ENCODE measurements around the gene DNAJC27.

The DNAJC27 gene

GRCh38 chr2:24993406-24994145 lies 21.8 kb upstream of the DNAJC27 start:
- no peaks in the 10 kb centered on the region for H3K9me3 ChIP-seq (ENCODE audit: control insufficient read depth in 2 of 2, low read length in 2 of 2)
- H3K9ac ChIP-seq (ENCODE audit: low read length in 2 of 2) = no peak overlapping the region
- no peaks in the 10 kb centered on the region for H3K27me3 ChIP-seq (ENCODE audit: control insufficient read depth in 1 of 2, insufficient read depth in 2 of 2, low read length in 2 of 2)
- H3K36me3 ChIP-seq (ENCODE audit: control insufficient read depth in 2 of 2, insufficient read depth in 2 of 2, low read length in 2 of 2) = no peaks in the 10 kb centered on the region
- H3K4me1 ChIP-seq (ENCODE audit: control insufficient read depth, insufficient read depth, low read length) = no peaks in the 10 kb centered on the region
- no peak overlapping the region for H3K4me3 ChIP-seq (ENCODE audit: low read length in 2 of 2)
- no peak overlapping the region for H3K27ac ChIP-seq (ENCODE audit: low read length)

- Histone ChIP-seq H3K4me1 (ENCODE audit: control insufficient read depth, insufficient read depth, low read length) (peaks cover 19% of the 10 kb centered on the region), H3K27ac (ENCODE audit: low read length) (no peak overlapping the region), H3K27me3 (ENCODE audit: control insufficient read depth in 1 of 2, insufficient read depth in 2 of 2, low read length in 2 of 2) (no peaks in the 10 kb centered on the region), H3K36me3 (ENCODE audit: control insufficient read depth in 2 of 2, insufficient read depth in 2 of 2, low read length in 2 of 2) (no peaks in the 10 kb centered on the region), H3K4me3 (ENCODE audit: low read length in 2 of 2) (no peak overlapping the region), H3K9ac (ENCODE audit: low read length in 2 of 2) (no peak overlapping the region), H3K9me3 (ENCODE audit: control insufficient read depth in 2 of 2, low read length in 2 of 2) (no peaks in the 10 kb centered on the region)
Measured at GRCh38 chr2:24986372-24986771, 14.6 kb upstream of the DNAJC27 start.

- Histone ChIP-seq H3K4me1 (ENCODE audit: control insufficient read depth, insufficient read depth, low read length) (peaks cover 19% of the 10 kb centered on the region), H3K27me3 (ENCODE audit: control insufficient read depth in 1 of 2, insufficient read depth in 2 of 2, low read length in 2 of 2) (no peaks in the 10 kb centered on the region), H3K27ac (ENCODE audit: low read length) (no peak overlapping the region), H3K36me3 (ENCODE audit: control insufficient read depth in 2 of 2, insufficient read depth in 2 of 2, low read length in 2 of 2) (no peaks in the 10 kb centered on the region), H3K9me3 (ENCODE audit: control insufficient read depth in 2 of 2, low read length in 2 of 2) (no peaks in the 10 kb centered on the region), H3K9ac (ENCODE audit: low read length in 2 of 2) (no peak overlapping the region), H3K4me3 (ENCODE audit: low read length in 2 of 2) (no peak overlapping the region)
Measured at GRCh38 chr2:24985511-24985910, 13.8 kb upstream of the DNAJC27 start.

- no peaks in the 10 kb centered on the region for H3K36me3 ChIP-seq (ENCODE audit: control insufficient read depth in 2 of 2, insufficient read depth in 2 of 2, low read length in 2 of 2)
- H3K4me3 ChIP-seq (ENCODE audit: low read length in 2 of 2) = peak overlapping the region; percentile 5 to 44
- peaks cover 19% of the 10 kb centered on the region for H3K4me1 ChIP-seq (ENCODE audit: control insufficient read depth, insufficient read depth, low read length)
- no peak overlapping the region for H3K27ac ChIP-seq (ENCODE audit: low read length)
- H3K9me3 ChIP-seq (ENCODE audit: control insufficient read depth in 2 of 2, low read length in 2 of 2) = no peaks in the 10 kb centered on the region
- H3K27me3 ChIP-seq (ENCODE audit: control insufficient read depth in 1 of 2, insufficient read depth in 2 of 2, low read length in 2 of 2) = no peaks in the 10 kb centered on the region
- H3K9ac ChIP-seq (ENCODE audit: low read length in 2 of 2) = no peak overlapping the region
Measured at GRCh38 chr2:24984912-24985311, 13.2 kb upstream of the DNAJC27 start.

GRCh38 chr2:24981411-24982136 lies 9.8 kb upstream of the DNAJC27 start:
- H3K9me3 ChIP-seq (ENCODE audit: control insufficient read depth in 2 of 2, low read length in 2 of 2) = no peaks in the 10 kb centered on the region
- no peak overlapping the region for H3K27ac ChIP-seq (ENCODE audit: low read length)
- H3K36me3 ChIP-seq (ENCODE audit: control insufficient read depth in 2 of 2, insufficient read depth in 2 of 2, low read length in 2 of 2) = peaks cover 0 to 5% of the 10 kb centered on the region in 2 donors
- H3K4me1 ChIP-seq (ENCODE audit: control insufficient read depth, insufficient read depth, low read length) = peaks cover 19% of the 10 kb centered on the region
- H3K4me3 ChIP-seq (ENCODE audit: low read length in 2 of 2) = no peak overlapping the region
- no peak overlapping the region for H3K9ac ChIP-seq (ENCODE audit: low read length in 2 of 2)
- H3K27me3 ChIP-seq (ENCODE audit: control insufficient read depth in 1 of 2, insufficient read depth in 2 of 2, low read length in 2 of 2) = no peaks in the 10 kb centered on the region

- Histone ChIP-seq H3K27me3 (ENCODE audit: control insufficient read depth in 1 of 2, insufficient read depth in 2 of 2, low read length in 2 of 2) (no peaks in the 10 kb centered on the region), H3K9ac (ENCODE audit: low read length in 2 of 2) (no peak overlapping the region), H3K36me3 (ENCODE audit: control insufficient read depth in 2 of 2, insufficient read depth in 2 of 2, low read length in 2 of 2) (peaks cover 0 to 5% of the 10 kb centered on the region in 2 donors), H3K4me3 (ENCODE audit: low read length in 2 of 2) (no peak overlapping the region), H3K9me3 (ENCODE audit: control insufficient read depth in 2 of 2, low read length in 2 of 2) (no peaks in the 10 kb centered on the region), H3K27ac (ENCODE audit: low read length) (no peak overlapping the region), H3K4me1 (ENCODE audit: control insufficient read depth, insufficient read depth, low read length) (no peaks in the 10 kb centered on the region)
Measured at GRCh38 chr2:24978661-24979060, 6.9 kb upstream of the DNAJC27 start.

GRCh38 chr2:24977631-24978030 lies 5.9 kb upstream of the DNAJC27 start:
- Histone ChIP-seq H3K27ac (ENCODE audit: low read length) (no peak overlapping the region), H3K27me3 (ENCODE audit: control insufficient read depth in 1 of 2, insufficient read depth in 2 of 2, low read length in 2 of 2) (no peaks in the 10 kb centered on the region), H3K36me3 (ENCODE audit: control insufficient read depth in 2 of 2, insufficient read depth in 2 of 2, low read length in 2 of 2) (peaks cover 0 to 5% of the 10 kb centered on the region in 2 donors), H3K9me3 (ENCODE audit: control insufficient read depth in 2 of 2, low read length in 2 of 2) (no peaks in the 10 kb centered on the region), H3K9ac (ENCODE audit: low read length in 2 of 2) (no peak overlapping the region), H3K4me3 (ENCODE audit: low read length in 2 of 2) (no peak overlapping the region), H3K4me1 (ENCODE audit: control insufficient read depth, insufficient read depth, low read length) (no peaks in the 10 kb centered on the region)

GRCh38 chr2:24973812-24974211 lies 2.1 kb upstream of the DNAJC27 start:
- H3K27me3 ChIP-seq (ENCODE audit: control insufficient read depth in 1 of 2, insufficient read depth in 2 of 2, low read length in 2 of 2) = no peaks in the 10 kb centered on the region
- no peak overlapping the region for H3K9ac ChIP-seq (ENCODE audit: low read length in 2 of 2)
- H3K27ac ChIP-seq (ENCODE audit: low read length) = no peak overlapping the region
- no peak overlapping the region for H3K4me3 ChIP-seq (ENCODE audit: low read length in 2 of 2)
- H3K4me1 ChIP-seq (ENCODE audit: control insufficient read depth, insufficient read depth, low read length) = peaks cover 8% of the 10 kb centered on the region
- no peaks in the 10 kb centered on the region for H3K9me3 ChIP-seq (ENCODE audit: control insufficient read depth in 2 of 2, low read length in 2 of 2)
- H3K36me3 ChIP-seq (ENCODE audit: control insufficient read depth in 2 of 2, insufficient read depth in 2 of 2, low read length in 2 of 2) = no peaks in the 10 kb centered on the region

- Histone ChIP-seq H3K27me3 (ENCODE audit: control insufficient read depth in 1 of 2, insufficient read depth in 2 of 2, low read length in 2 of 2) (no peaks in the 10 kb centered on the region), H3K27ac (ENCODE audit: low read length) (peak overlapping the region; percentile 100), H3K9me3 (ENCODE audit: control insufficient read depth in 2 of 2, low read length in 2 of 2) (no peaks in the 10 kb centered on the region)
Measured at GRCh38 chr2:24972315-24972961, 683 bp upstream of the DNAJC27 start.

GRCh38 chr2:24971286-24971535 lies 544 bp downstream of the DNAJC27 start:
- peak overlapping the region; percentile 100 for H3K9ac ChIP-seq (ENCODE audit: low read length in 2 of 2)
- H3K27ac ChIP-seq (ENCODE audit: low read length) = peak overlapping the region; percentile 100
- peaks cover 8% of the 10 kb centered on the region for H3K4me1 ChIP-seq (ENCODE audit: control insufficient read depth, insufficient read depth, low read length)
- peak overlapping the region; percentile 93 to 96 for H3K4me3 ChIP-seq (ENCODE audit: low read length in 2 of 2)
- no peaks in the 10 kb centered on the region for H3K9me3 ChIP-seq (ENCODE audit: control insufficient read depth in 2 of 2, low read length in 2 of 2)
- H3K27me3 ChIP-seq (ENCODE audit: control insufficient read depth in 1 of 2, insufficient read depth in 2 of 2, low read length in 2 of 2) = no peaks in the 10 kb centered on the region
- peaks cover 7% of the 10 kb centered on the region in 2 donors for H3K36me3 ChIP-seq (ENCODE audit: control insufficient read depth in 2 of 2, insufficient read depth in 2 of 2, low read length in 2 of 2)

More at GRCh38 chr2:24972315-24972961, 683 bp upstream of the DNAJC27 start:
- peak overlapping the region; percentile 91 to 96 for H3K4me3 ChIP-seq (ENCODE audit: low read length in 2 of 2)
- no peaks in the 10 kb centered on the region for H3K36me3 ChIP-seq (ENCODE audit: control insufficient read depth in 2 of 2, insufficient read depth in 2 of 2, low read length in 2 of 2)
- H3K4me1 ChIP-seq (ENCODE audit: control insufficient read depth, insufficient read depth, low read length) = peaks cover 8% of the 10 kb centered on the region
- peak overlapping the region; percentile 100 for H3K9ac ChIP-seq (ENCODE audit: low read length in 2 of 2)

Data from stomach smooth muscle (tissue), 2 donors.